K562 (cell line): ENCODE measurements around the gene GUCY2D.

ENCODE experiments used
- BHLHE40 ChIP-seq: IDR thresholded peaks from 2 replicates; pipeline ENCODE4 v1.6.1; 2011; ENCODE audit warnings: low read length, improper control_type of control experiment
- CBFB ChIP-seq: sonication (generic); formaldehyde crosslinking; IDR thresholded peaks from 2 replicates; pipeline ENCODE4 v1.4.0; 2020; ENCODE audit warnings: mild to moderate bottlenecking, missing genetic modification reagents
- CEBPB ChIP-seq: fragments of 450-650 bp; IDR thresholded peaks from 2 replicates; pipeline ENCODE4 v1.6.1; 2016; ENCODE audit warnings: missing genetic modification characterization, missing compliant biosample characterization
- CTCF ChIP-seq, 3 experiments: IDR thresholded peaks in 2 of 3; conservative IDR thresholded peaks in 1 of 3; 2 replicates each; pipeline ENCODE4 v1.5.1; 2011 to 2012; ENCODE audit warnings: low read length in 3 of 3, mild to moderate bottlenecking in 3 of 3, control low read depth in 2 of 3, improper control_type of control experiment in 1 of 3, inconsistent platforms in 1 of 3, low read depth in 1 of 3, mixed read lengths in 1 of 3, moderate library complexity in 1 of 3; ENCODE audit not compliant: insufficient read depth in 2 of 3
- HDAC2 ChIP-seq: fragments of 450-650 bp; IDR thresholded peaks from 2 replicates; pipeline ENCODE4 v1.6.1; 2016; ENCODE audit warnings: mild to moderate bottlenecking
- NR4A1 ChIP-seq, 2 experiments: fragments of 250-450 bp in 1 of 2; fragments of 450-650 bp in 1 of 2; sonication (Bioruptor Pico) in 1 of 2; IDR thresholded peaks; 2 replicates each; pipeline versions ENCODE4 v1.4.0 to v1.6.1; 2016 to 2020; ENCODE audit warnings: mild to moderate bottlenecking in 2 of 2, missing compliant biosample characterization in 1 of 2, missing genetic modification characterization in 1 of 2, moderate library complexity in 1 of 2
- POLR2AphosphoS5 ChIP-seq: IDR thresholded peaks from 2 replicates; pipeline ENCODE4 v1.6.1; 2011; ENCODE audit warnings: mild to moderate bottlenecking, low read depth, low read length, moderate library complexity; ENCODE audit not compliant: control insufficient read depth, insufficient read depth
- SIN3B ChIP-seq: fragments of 450-650 bp; IDR thresholded peaks from 2 replicates; pipeline ENCODE4 v1.6.1; 2017; ENCODE audit warnings: low read depth, mild to moderate bottlenecking, moderate library complexity
- SRSF1 ChIP-seq: fragments of 200-400 bp; formaldehyde crosslinking; IDR thresholded peaks from 2 replicates; pipeline ENCODE4 v1.6.1; 2017; ENCODE audit warnings: mild to moderate bottlenecking, low read depth, low read length, moderate library complexity
- ZC3H8 ChIP-seq: fragments of 450-650 bp; IDR thresholded peaks from 2 replicates; pipeline ENCODE4 v1.6.1; 2017
- ZNF253 ChIP-seq: fragments of 250-450 bp; sonication (Bioruptor Pico); conservative IDR thresholded peaks from 2 replicates; pipeline ENCODE4 v1.6.1; 2021; ENCODE audit warnings: mild to moderate bottlenecking
- ZNF589 ChIP-seq: fragments of 200-800 bp; sonication (Bioruptor generic); IDR thresholded peaks from 2 replicates; pipeline ENCODE4 v1.6.1; 2016; ENCODE audit warnings: low read depth, missing genetic modification characterization, missing compliant biosample characterization

- TF ChIP-seq ZNF253 (CRISPR knock-in tag), result no peak
- TF ChIP-seq SRSF1, result no peak
- TF ChIP-seq NR4A1 (CRISPR knock-in tag; IDR thresholded peaks at IDR 0.05), result no peak
- TF ChIP-seq NR4A1 (tag; IDR thresholded peaks at IDR 0.05), result no peak
- TF ChIP-seq CEBPB (tag), result no peak
- no peak for TF ChIP-seq ZNF589 (CRISPR knock-in tag)
- no peak for TF ChIP-seq ZC3H8
- no peak for TF ChIP-seq CTCF (IDR thresholded peaks at IDR 0.05 in 2 of 3, conservative IDR thresholded peaks at IDR 0.05 in 1 of 3; ENCODE audit: insufficient read depth in 2 of 3, low read depth in 1 of 3, low read length in 3 of 3)
- no peak for TF ChIP-seq POLR2AphosphoS5
- TF ChIP-seq CBFB (CRISPR knock-in tag), result no peak
- TF ChIP-seq HDAC2, result no peak
- TF ChIP-seq SIN3B, result no peak
- no peak for TF ChIP-seq BHLHE40
Observed at GRCh38 chr17:8032442-8032841, 30.0 kb downstream of the GUCY2D start.
